Natural killer cell (primary cell): ENCODE data around the gene FSIP1. TPM values are rescaled to one million over a fixed set of nuclear protein-coding genes. Genes with fewer than 3 reads are reported as not detected.

Experiments used
- ATAC-seq, 3 donors: fragments of 150-1000 bp in 2 of 3; fragments of 200-7000 bp in 1 of 3; cut with Tn5 transposase; 1 replicate in 1 of 3; 2 replicates in 2 of 3; pipeline ENCODE4 v1.10.0; 2021; ENCODE audit warnings: mild to moderate bottlenecking in 2 of 3, moderate library complexity in 2 of 3
- DNase-seq, 2 donors: peaks; one replicate each; pipeline versions ENCODE4 v3.0.0 to v3.0.0-alpha.2; 2013 to 2021; ENCODE audit warnings: mixed read lengths in 1 of 2
- H3K27ac ChIP-seq: one replicate; pipeline ENCODE4 v1.5.1; 2013; ENCODE audit warnings: mild to moderate bottlenecking, low read length
- H3K27me3 ChIP-seq: one replicate; pipeline ENCODE4 v1.6.1; 2013; ENCODE audit warnings: low read length; ENCODE audit not compliant: control insufficient read depth, insufficient read depth
- H3K36me3 ChIP-seq: one replicate; pipeline ENCODE4 v1.6.1; 2013; ENCODE audit warnings: low read length; ENCODE audit not compliant: control insufficient read depth, insufficient read depth
- H3K4me1 ChIP-seq: one replicate; pipeline ENCODE4 v1.6.1; 2013; ENCODE audit warnings: low read length; ENCODE audit not compliant: control insufficient read depth, insufficient read depth
- H3K4me3 ChIP-seq: one replicate; pipeline ENCODE4 v1.5.1; 2013; ENCODE audit warnings: low read length
- H3K9me3 ChIP-seq: one replicate; pipeline ENCODE4 v1.6.1; 2013; ENCODE audit warnings: low read length; ENCODE audit not compliant: control insufficient read depth, insufficient read depth
- H3K27ac Mint-ChIP-seq, 2 donors: one replicate each; pipeline ENCODE4 v1.8.0; 2022; ENCODE audit warnings: mild to moderate bottlenecking in 2 of 2, mixed read lengths in 2 of 2, moderate library complexity in 1 of 2
- H3K27me3 Mint-ChIP-seq, 2 donors: one replicate each; pipeline ENCODE4 v1.8.0; 2022; ENCODE audit warnings: low read depth in 2 of 2, mixed read lengths in 2 of 2
- H3K36me3 Mint-ChIP-seq: one replicate; pipeline ENCODE4 v1.8.0; 2022; ENCODE audit warnings: mixed read lengths
- H3K4me1 Mint-ChIP-seq, 2 donors: one replicate each; pipeline ENCODE4 v1.8.0; 2022; ENCODE audit warnings: mixed read lengths in 2 of 2
- H3K4me3 Mint-ChIP-seq: one replicate; pipeline ENCODE4 v1.8.0; 2022; ENCODE audit warnings: mild to moderate bottlenecking, moderate library complexity, mixed read lengths
- H3K9me3 Mint-ChIP-seq, 2 donors: one replicate each; pipeline ENCODE4 v1.8.0; 2022; ENCODE audit warnings: mixed read lengths in 2 of 2
- WGBS: methylation state at CpG from one replicate; pipeline ENCODE4 v1.1.7; 2013; ENCODE audit warnings: missing lambda C conversion rate; ENCODE audit not compliant: insufficient coverage; 5-methylcytosine and 5-hydroxymethylcytosine counted together
- intact Hi-C: fragments of 100-400 bp; cut with micrococcal nuclease; formaldehyde crosslinking; loops from one replicate; pipeline ENCODE4 v1.14.2; 2022
- total RNA-seq, 4 donors: library from RNA; stranded (reverse); fragments of 120-200 nt in 1 of 4; gene quantifications; one replicate each; pipeline versions ENCODE4 v1.2.3 to v1.2.4, GENCODE V29; 2013 to 2022
- TF ChIP-seq, protein P1 (sequence below): fragments of 200-600 bp; IDR thresholded peaks from one replicate; pipeline ENCODE4 v1.8.0; 2022; ENCODE audit warnings: antibody characterized with exemption

The FSIP1 gene
- total RNA-seq, 3 donors from 2014 or later (not counting 1 experiment from before 2014, with no cell fraction given), result 1.1 to 2.3 (median 1.8) TPM

DNA sequence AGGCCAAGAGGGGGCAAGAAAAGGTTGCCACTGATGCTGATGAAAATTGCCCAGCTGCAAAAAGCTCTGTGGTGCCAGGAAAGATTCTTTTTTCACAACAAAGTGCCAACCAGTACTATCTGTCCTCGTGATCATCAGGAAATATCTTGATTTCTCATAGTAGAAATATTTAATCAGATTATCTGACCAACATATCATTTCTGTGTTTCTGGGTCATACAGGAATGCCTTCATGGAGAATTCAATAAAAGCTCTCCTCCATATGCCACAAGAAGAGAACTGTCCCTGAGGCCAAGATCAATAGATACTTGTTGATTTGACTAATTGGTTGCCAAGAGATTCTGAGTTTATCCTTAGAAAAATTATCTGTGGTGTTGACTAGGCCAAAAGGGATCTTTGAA is 63.5 kb downstream of the FSIP1 start:
- H3K36me3 ChIP-seq, result no peaks in the 10 kb centered on the region
- Mint-ChIP-seq H3K36me3 (no peaks in the 10 kb centered on the region), H3K4me1 (peaks cover 44 to 45% of the 10 kb centered on the region in 2 donors), H3K27me3 (no peaks in the 10 kb centered on the region), H3K4me3 (no peak overlapping the region), H3K27ac (no peak overlapping the region), H3K9me3 (peaks cover 2 to 4% of the 10 kb centered on the region in 2 donors)
- TF ChIP-seq, protein P1, sequence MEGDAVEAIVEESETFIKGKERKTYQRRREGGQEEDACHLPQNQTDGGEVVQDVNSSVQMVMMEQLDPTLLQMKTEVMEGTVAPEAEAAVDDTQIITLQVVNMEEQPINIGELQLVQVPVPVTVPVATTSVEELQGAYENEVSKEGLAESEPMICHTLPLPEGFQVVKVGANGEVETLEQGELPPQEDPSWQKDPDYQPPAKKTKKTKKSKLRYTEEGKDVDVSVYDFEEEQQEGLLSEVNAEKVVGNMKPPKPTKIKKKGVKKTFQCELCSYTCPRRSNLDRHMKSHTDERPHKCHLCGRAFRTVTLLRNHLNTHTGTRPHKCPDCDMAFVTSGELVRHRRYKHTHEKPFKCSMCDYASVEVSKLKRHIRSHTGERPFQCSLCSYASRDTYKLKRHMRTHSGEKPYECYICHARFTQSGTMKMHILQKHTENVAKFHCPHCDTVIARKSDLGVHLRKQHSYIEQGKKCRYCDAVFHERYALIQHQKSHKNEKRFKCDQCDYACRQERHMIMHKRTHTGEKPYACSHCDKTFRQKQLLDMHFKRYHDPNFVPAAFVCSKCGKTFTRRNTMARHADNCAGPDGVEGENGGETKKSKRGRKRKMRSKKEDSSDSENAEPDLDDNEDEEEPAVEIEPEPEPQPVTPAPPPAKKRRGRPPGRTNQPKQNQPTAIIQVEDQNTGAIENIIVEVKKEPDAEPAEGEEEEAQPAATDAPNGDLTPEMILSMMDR, result no peak
- peaks cover 9% of the 10 kb centered on the region for H3K4me1 ChIP-seq
- H3K27ac ChIP-seq, result no peak overlapping the region
- H3K9me3 ChIP-seq, result no peaks in the 10 kb centered on the region
- H3K4me3 ChIP-seq, result no peak overlapping the region
- intact Hi-C loops, result no loop called here
- DNase-seq, result no peak
- WGBS, result no CpG with 5 or more reads among the region's 1 CpG
- H3K27me3 ChIP-seq, result no peaks in the 10 kb centered on the region
- no peak for ATAC-seq

DNA sequence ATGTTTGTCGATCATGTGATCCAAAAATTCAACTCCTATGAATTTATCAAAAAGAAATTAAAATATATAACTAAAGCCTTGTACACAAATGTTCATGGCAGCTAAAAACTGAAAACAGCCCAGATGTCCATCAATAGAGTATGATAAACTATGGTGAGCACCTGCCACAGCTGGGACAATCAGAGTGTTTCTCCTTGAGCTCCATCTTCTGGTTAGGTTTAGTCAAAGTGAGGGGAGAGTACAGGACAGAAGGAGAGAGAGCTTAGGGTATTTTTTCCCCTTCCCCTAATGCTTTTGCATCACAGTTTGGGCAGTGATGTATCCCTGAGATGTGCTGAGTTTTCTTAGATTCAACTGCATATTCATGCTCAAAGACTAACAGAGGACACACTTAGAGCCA is 65.5 kb downstream of the FSIP1 start:
- Histone ChIP-seq H3K36me3 (no peaks in the 10 kb centered on the region), H3K27me3 (no peaks in the 10 kb centered on the region), H3K4me1 (peaks cover 9% of the 10 kb centered on the region), H3K27ac (no peak overlapping the region), H3K9me3 (no peaks in the 10 kb centered on the region), H3K4me3 (no peak overlapping the region)
- no peaks in the 10 kb centered on the region for H3K36me3 Mint-ChIP-seq
- H3K4me3 Mint-ChIP-seq, result no peak overlapping the region
- peak in 1 of 2 donors; percentile 5 for DNase-seq
- intact Hi-C loops, result loop anchor here (2.0 kb wide), 1 partner anchor 88 kb away; no protein-coding TSS in a partner anchor
- peaks cover 44 to 45% of the 10 kb centered on the region in 2 donors for H3K4me1 Mint-ChIP-seq
- TF ChIP-seq, protein P1, result no peak
- peak overlapping the region; percentile 71 to 80 for H3K27ac Mint-ChIP-seq
- no peak for ATAC-seq
- no peaks in the 10 kb centered on the region for H3K27me3 Mint-ChIP-seq
- H3K9me3 Mint-ChIP-seq, result peaks cover 2 to 4% of the 10 kb centered on the region in 2 donors
- WGBS, result no CpG with 5 or more reads among the region's 1 CpG

DNA sequence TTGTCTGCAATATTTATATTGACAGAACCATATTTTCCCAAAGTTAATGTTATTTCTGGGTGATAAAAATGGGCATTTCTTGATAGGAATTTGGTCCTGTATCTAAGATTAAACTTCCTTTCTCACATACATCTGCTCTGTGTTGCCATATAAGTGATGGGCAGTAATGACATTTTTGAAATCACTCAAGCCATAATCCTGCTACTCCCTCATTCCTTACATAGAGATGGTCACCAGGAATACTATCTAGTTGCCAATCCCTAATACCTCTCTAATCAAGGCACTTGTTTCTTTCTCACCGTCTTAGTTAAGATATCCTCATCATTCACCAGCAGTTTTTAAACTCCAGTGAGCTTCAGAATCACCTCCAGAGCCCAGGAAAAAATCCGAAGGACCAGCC is 68.4 kb downstream of the FSIP1 start:
- Histone ChIP-seq H3K36me3 (no peaks in the 10 kb centered on the region), H3K9me3 (no peaks in the 10 kb centered on the region), H3K4me3 (no peak overlapping the region), H3K4me1 (peaks cover 9% of the 10 kb centered on the region), H3K27ac (no peak overlapping the region), H3K27me3 (no peaks in the 10 kb centered on the region)
- WGBS, result 68% methylated on average over 2 of the region's 2 CpGs
- Mint-ChIP-seq H3K36me3 (no peaks in the 10 kb centered on the region), H3K27me3 (no peaks in the 10 kb centered on the region), H3K27ac (peak overlapping the region in 1 of 2 donors; percentile 22), H3K4me1 (peaks cover 30 to 31% of the 10 kb centered on the region in 2 donors), H3K4me3 (peak overlapping the region; percentile 13), H3K9me3 (peaks cover 2 to 4% of the 10 kb centered on the region in 2 donors)
- ATAC-seq (no peak), DNase-seq (no peak)
- TF ChIP-seq, protein P1, result no peak
- intact Hi-C loops, result no loop called here

DNA sequence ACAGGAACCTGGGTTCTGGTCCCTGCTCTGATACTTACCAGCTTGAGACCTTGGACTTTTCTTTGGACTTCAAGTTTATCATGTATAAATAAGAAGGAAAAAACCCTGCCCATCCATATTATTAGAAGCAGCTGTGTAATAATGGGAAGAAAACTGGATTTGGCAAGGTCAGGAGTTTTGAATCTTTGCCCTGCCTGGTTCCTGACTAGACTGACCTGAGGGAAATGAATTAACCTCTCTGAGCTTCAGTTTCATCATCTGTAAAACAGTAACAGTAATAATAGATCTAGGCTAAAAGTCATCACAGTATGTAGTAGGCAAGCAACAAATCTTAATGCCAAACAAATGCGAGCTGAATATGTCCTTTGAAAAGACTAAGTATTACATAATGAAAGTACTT is 68.8 kb downstream of the FSIP1 start:
- H3K27me3 ChIP-seq, result no peaks in the 10 kb centered on the region
- no peak overlapping the region for H3K27ac ChIP-seq
- Mint-ChIP-seq H3K36me3 (no peaks in the 10 kb centered on the region), H3K4me3 (no peak overlapping the region), H3K9me3 (peaks cover 2 to 4% of the 10 kb centered on the region in 2 donors), H3K4me1 (peaks cover 30 to 31% of the 10 kb centered on the region in 2 donors), H3K27ac (peak overlapping the region in 1 of 2 donors; percentile 22), H3K27me3 (no peaks in the 10 kb centered on the region)
- H3K4me1 ChIP-seq, result peaks cover 9% of the 10 kb centered on the region
- no peaks in the 10 kb centered on the region for H3K9me3 ChIP-seq
- TF ChIP-seq, protein P1, result no peak
- ATAC-seq (no peak), DNase-seq (no peak)
- no peaks in the 10 kb centered on the region for H3K36me3 ChIP-seq
- no CpG with 5 or more reads among the region's 1 CpG for WGBS
- H3K4me3 ChIP-seq, result no peak overlapping the region
- intact Hi-C loops, result no loop called here
